ENCODE data around the gene FGF12.

Gene FGF12

GRCh38 chr3:192737506-192737905 is 10.2 kb upstream of the FGF12 start:
- Histone ChIP-seq H3K79me2 (ENCODE audit: insufficient read depth, low read length) (no peaks in the 10 kb centered on the region), H3K4me2 (ENCODE audit: low read length) (no peak overlapping the region), H3K36me3 (ENCODE audit: insufficient read depth, low read length) (no peaks in the 10 kb centered on the region), H3K9me3 (ENCODE audit: low read length) (no peaks in the 10 kb centered on the region), H3K4me3 (ENCODE audit: low read depth, low read length, poor library complexity, severe bottlenecking) (no peak overlapping the region), H3K27me3 (ENCODE audit: insufficient read depth, low read length) (no peaks in the 10 kb centered on the region), H3F3A (ENCODE audit: insufficient read depth, low read length) (no peaks in the 10 kb centered on the region), H3K9ac (ENCODE audit: low read length) (no peak overlapping the region), H2AFZ (ENCODE audit: low read length) (no peak overlapping the region), H3K9me2 (ENCODE audit: low read depth, low read length) (no peaks in the 10 kb centered on the region), H3K4me1 (ENCODE audit: insufficient read depth, low read length, severe bottlenecking) (no peaks in the 10 kb centered on the region), H4K20me1 (ENCODE audit: insufficient read depth, low read length) (no peaks in the 10 kb centered on the region), H3K27ac (ENCODE audit: low read depth, low read length, poor library complexity, severe bottlenecking) (no peak overlapping the region)
- TF ChIP-seq EZH2 (IDR thresholded peaks at IDR 0.05; ENCODE audit: borderline replicate concordance, low read length) (no peak), CTCF (IDR thresholded peaks at IDR 0.05; ENCODE audit: low read length) (no peak)

- H3K9ac ChIP-seq (ENCODE audit: low read length) = no peak overlapping the region
- H3K9me3 ChIP-seq (ENCODE audit: low read length) = no peaks in the 10 kb centered on the region
- H2AFZ ChIP-seq (ENCODE audit: low read length) = no peak overlapping the region
- no peak for TF ChIP-seq EZH2 (IDR thresholded peaks at IDR 0.05; ENCODE audit: borderline replicate concordance, low read length)
- no peak for TF ChIP-seq CTCF (IDR thresholded peaks at IDR 0.05; ENCODE audit: low read length)
- no peaks in the 10 kb centered on the region for H3F3A ChIP-seq (ENCODE audit: insufficient read depth, low read length)
- no peaks in the 10 kb centered on the region for H3K36me3 ChIP-seq (ENCODE audit: insufficient read depth, low read length)
- no peaks in the 10 kb centered on the region for H3K79me2 ChIP-seq (ENCODE audit: insufficient read depth, low read length)
- H3K27ac ChIP-seq (ENCODE audit: low read depth, low read length, poor library complexity, severe bottlenecking) = no peak overlapping the region
- no peak overlapping the region for H3K4me2 ChIP-seq (ENCODE audit: low read length)
- no peaks in the 10 kb centered on the region for H3K27me3 ChIP-seq (ENCODE audit: insufficient read depth, low read length)
- no peaks in the 10 kb centered on the region for H4K20me1 ChIP-seq (ENCODE audit: insufficient read depth, low read length)
- H3K9me2 ChIP-seq (ENCODE audit: low read depth, low read length) = no peaks in the 10 kb centered on the region
- H3K4me1 ChIP-seq (ENCODE audit: insufficient read depth, low read length, severe bottlenecking) = no peaks in the 10 kb centered on the region
- H3K4me3 ChIP-seq (ENCODE audit: low read depth, low read length, poor library complexity, severe bottlenecking) = no peak overlapping the region
Observed at GRCh38 chr3:192731233-192731632, 3.9 kb upstream of the FGF12 start.

GRCh38 chr3:192726385-192726784 is 956 bp downstream of the FGF12 start:
- H3K4me2 ChIP-seq (ENCODE audit: low read length) = no peak overlapping the region
- H3K9me3 ChIP-seq (ENCODE audit: low read length) = no peaks in the 10 kb centered on the region
- H3K36me3 ChIP-seq (ENCODE audit: insufficient read depth, low read length) = no peaks in the 10 kb centered on the region
- no peak overlapping the region for H3K27ac ChIP-seq (ENCODE audit: low read depth, low read length, poor library complexity, severe bottlenecking)
- H3K9ac ChIP-seq (ENCODE audit: low read length) = no peak overlapping the region
- H3K9me2 ChIP-seq (ENCODE audit: low read depth, low read length) = no peaks in the 10 kb centered on the region
- no peaks in the 10 kb centered on the region for H3F3A ChIP-seq (ENCODE audit: insufficient read depth, low read length)
- H3K79me2 ChIP-seq (ENCODE audit: insufficient read depth, low read length) = no peaks in the 10 kb centered on the region
- TF ChIP-seq CTCF (IDR thresholded peaks at IDR 0.05; ENCODE audit: low read length) (no peak), EZH2 (IDR thresholded peaks at IDR 0.05; ENCODE audit: borderline replicate concordance, low read length) (no peak)
- H2AFZ ChIP-seq (ENCODE audit: low read length) = no peak overlapping the region
- H3K4me1 ChIP-seq (ENCODE audit: insufficient read depth, low read length, severe bottlenecking) = no peaks in the 10 kb centered on the region
- no peaks in the 10 kb centered on the region for H3K27me3 ChIP-seq (ENCODE audit: insufficient read depth, low read length)
- H3K4me3 ChIP-seq (ENCODE audit: low read depth, low read length, poor library complexity, severe bottlenecking) = no peak overlapping the region
- no peaks in the 10 kb centered on the region for H4K20me1 ChIP-seq (ENCODE audit: insufficient read depth, low read length)
